Fibroblast of mammary gland (primary cell): ENCODE data around the gene LZIC.

ENCODE experiments used
- DNase-seq: peaks from one replicate; pipeline ENCODE4 v3.0.0-alpha.2; 2010; ENCODE audit warnings: low read depth
- H3K4me3 ChIP-seq: 2 replicates; pipeline ENCODE4 v1.5.1; 2011; ENCODE audit warnings: low read depth, mild to moderate bottlenecking, low read length, moderate library complexity; ENCODE audit not compliant: control insufficient read depth
- TF ChIP-seq, protein P1 (sequence below): conservative IDR thresholded peaks from 2 replicates; pipeline ENCODE4 v1.5.1; 2011; ENCODE audit warnings: low read depth, low read length, inconsistent platforms; ENCODE audit not compliant: control insufficient read depth, insufficient read depth

The LZIC gene

DNA sequence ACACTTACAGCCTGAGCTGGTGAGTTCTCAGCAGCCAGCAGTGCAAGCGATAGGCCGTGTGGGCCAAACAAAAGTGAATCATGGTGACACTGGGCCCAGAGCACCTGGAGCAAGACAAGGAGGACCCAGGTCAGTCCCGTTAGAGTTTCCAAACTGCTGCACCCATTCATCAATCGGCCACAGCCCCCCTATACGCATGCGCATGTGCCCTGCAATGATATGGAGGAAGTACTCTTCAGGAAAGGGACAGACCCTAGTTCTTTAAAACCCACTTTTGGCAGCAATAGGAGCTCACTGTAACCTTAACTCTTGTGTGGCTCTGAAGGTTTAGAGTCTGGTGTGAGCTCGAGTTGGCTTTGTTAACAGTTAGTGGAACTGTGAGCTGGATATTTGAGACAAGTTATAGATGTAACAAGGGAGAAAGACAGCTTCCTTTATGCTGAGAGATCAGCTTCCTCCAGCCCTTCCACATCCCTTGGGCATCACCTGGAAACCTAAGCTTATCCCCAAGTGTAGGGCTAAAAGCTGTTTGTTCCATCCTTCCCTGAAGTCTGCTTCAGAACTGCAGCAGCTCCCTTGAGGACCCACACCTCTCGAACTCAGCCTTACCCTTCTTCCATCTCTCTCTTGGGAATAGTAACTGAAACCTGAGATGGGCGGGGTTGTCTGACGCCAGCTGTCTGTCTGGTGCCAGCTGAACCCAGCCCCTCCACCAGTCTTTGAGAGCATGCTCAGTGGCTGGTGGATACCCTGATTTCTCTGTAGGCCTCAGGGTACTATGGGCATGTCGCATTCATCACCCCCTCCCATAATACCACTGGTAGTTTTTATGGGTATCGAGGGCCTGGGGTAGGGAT is 17.7 kb upstream of the LZIC start:
- DNase-seq = peak; percentile 8
- TF ChIP-seq, protein P1, sequence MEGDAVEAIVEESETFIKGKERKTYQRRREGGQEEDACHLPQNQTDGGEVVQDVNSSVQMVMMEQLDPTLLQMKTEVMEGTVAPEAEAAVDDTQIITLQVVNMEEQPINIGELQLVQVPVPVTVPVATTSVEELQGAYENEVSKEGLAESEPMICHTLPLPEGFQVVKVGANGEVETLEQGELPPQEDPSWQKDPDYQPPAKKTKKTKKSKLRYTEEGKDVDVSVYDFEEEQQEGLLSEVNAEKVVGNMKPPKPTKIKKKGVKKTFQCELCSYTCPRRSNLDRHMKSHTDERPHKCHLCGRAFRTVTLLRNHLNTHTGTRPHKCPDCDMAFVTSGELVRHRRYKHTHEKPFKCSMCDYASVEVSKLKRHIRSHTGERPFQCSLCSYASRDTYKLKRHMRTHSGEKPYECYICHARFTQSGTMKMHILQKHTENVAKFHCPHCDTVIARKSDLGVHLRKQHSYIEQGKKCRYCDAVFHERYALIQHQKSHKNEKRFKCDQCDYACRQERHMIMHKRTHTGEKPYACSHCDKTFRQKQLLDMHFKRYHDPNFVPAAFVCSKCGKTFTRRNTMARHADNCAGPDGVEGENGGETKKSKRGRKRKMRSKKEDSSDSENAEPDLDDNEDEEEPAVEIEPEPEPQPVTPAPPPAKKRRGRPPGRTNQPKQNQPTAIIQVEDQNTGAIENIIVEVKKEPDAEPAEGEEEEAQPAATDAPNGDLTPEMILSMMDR = no peak
- H3K4me3 ChIP-seq = no peak overlapping the region

DNA sequence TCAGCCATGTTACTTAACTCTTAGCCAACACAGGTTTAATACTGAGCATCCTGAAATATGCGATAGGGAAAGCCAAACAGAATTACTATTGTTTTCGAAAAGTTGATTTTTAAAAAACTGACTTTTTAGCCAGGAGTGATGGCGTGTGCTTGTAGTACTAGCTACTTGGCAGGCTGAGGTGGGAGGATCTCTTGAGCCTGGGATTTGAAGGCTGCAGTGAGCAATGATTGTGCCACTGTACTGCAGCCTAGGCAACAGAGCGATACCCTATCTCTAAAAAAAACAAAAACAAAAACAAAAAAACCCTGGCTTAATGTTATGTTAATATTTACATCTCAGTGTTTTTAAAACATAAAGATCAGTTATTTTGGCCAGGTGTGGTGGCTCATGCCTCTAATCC is 16.8 kb upstream of the LZIC start:
- H3K4me3 ChIP-seq = no peak overlapping the region
- DNase-seq = no peak
- TF ChIP-seq, protein P1 = no peak

DNA sequence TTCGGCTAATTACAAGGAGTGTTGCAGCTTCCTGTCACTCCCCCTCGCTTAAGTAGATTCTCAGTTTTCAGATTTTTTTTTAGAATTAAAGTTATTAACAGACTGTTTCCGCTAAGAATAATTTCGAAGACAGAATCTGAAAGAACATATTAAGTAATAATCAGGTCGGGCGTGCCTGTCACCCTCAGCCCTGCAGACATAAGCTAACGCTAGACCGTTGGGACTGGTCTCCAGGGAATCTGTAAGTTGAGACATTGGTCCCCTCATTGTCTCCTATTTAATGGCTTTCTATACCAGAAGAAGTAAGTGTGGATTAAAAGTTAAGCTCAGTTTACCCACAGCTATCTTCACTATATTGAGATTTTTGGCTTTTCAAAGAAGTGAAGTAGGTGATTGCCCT is 14.5 kb upstream of the LZIC start:
- H3K4me3 ChIP-seq = no peak overlapping the region
- DNase-seq = no peak
- TF ChIP-seq, protein P1 = no peak

DNA sequence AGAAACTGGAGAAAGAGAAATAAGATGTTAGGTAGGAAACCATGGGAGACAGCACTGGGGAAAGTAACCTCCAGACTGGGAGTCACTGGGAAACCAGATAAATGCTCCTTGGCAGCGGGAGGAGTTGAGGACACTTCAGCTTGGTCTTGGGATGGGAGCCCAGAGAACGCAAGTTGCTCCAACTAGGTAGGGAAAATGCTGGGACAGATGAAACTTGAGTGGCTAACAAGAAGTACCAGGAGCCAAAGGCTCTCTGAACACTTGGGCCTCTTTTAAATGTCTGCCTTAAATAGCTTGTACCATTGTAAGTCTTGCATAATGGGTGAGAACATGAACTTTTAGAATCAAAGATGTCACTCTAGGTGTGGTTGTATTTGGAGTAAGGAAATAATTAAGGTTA is 3.1 kb upstream of the LZIC start:
- TF ChIP-seq, protein P1 = no peak
- DNase-seq = no peak

DNA sequence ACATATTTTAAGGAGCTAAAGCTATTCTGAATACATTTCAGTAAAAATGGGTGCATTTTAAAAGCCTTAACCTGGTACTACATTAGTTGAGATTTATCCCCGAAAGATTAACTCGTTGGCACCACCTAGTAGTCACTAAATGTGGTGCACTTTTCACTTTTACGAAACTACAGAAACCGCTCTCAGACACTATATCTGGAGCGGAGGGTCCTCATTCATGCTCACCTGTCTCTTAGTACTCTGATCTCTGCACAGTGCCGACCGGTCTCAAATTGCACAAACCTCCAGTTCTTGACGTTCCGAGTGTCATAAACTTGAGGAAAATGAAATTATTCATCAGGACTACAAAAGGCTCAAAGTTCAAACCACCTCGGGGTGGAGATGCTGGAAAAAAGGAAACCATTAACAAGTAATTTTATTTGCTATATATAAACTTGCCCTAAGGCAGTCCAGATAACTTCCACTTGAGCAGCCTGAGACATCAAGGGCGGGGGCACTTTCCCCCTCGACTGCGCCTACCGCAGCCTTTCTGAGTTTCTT is 722 bp downstream of the LZIC start:
- TF ChIP-seq, protein P1 = peak; percentile 65
- peak overlapping the region; percentile 67 for H3K4me3 ChIP-seq
- DNase-seq = peak; percentile 72

More for the DNA sequence above, 3.1 kb upstream of the LZIC start:
- H3K4me3 ChIP-seq = no peak overlapping the region

DNA sequence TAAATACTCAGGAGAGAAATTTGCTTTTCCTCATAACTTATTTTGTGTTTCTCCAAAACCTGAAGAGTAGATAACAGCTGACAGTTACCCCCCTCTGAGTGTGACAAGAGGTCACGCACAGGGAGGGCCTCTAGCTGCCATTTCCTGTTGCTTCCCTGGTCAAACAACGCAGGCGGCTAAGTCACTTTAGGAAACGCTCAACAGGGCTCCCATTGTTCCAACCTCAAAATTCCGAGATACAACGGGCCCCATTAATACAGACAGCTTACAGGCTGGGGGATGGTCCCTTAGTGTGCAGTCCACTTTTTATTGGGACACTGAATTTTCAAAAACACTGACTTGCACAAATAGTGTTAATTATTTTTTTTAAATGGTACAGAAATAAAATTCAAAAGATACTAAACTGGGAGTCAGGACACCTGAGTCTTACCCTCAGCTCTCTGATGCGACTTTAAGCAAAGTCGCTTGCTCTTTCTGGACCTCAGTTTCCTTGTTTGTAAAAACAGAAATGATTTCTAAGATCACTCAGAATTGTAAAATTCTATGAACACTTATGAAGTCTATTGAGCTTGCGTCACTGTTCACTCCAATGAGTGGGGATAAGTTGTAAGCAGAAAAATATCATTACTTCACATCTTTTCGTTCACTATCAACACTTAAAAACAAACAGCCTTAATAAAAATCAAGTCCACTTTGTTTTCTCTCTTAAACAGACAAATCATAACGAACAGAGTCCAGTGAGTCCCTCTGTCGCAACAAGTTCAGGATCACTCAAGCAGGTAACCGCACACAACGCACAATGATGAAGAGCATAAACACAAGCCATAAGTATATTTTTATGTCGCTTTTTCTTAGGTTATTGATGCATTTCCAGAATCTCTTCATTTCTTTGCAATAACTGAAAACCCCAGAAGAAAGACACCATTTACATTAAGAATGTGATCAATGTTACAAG is 13.5 kb downstream of the LZIC start:
- DNase-seq = no peak
- no peak overlapping the region for H3K4me3 ChIP-seq
- TF ChIP-seq, protein P1 = no peak
